Measurements from ENCODE around the gene KIAA0825.

GRCh38 chr5:94359880-94360279 lies 258.5 kb downstream of the KIAA0825 start:
- TF ChIP-seq YY1 (IDR thresholded peaks at IDR 0.05; ENCODE audit: insufficient read depth, insufficient read length) (no peak), ZNF274 (IDR thresholded peaks at IDR 0.05; ENCODE audit: low read depth, low read length) (no peak)
